Neural crest cell (in vitro differentiated cells): ENCODE measurements around the gene DOCK8. TPM values are rescaled to one million over a fixed set of nuclear protein-coding genes. Genes with fewer than 3 reads are reported as not detected.

ENCODE experiments used
- DNase-seq: peaks from one replicate; pipeline ENCODE4 v3.0.0; 2021; ENCODE audit warnings: low read depth, mixed read lengths, low spot score
- H3K27ac Mint-ChIP-seq: one replicate; pipeline ENCODE4 v1.8.0; 2021; ENCODE audit warnings: mild to moderate bottlenecking, mixed read lengths; ENCODE audit not compliant: unreplicated experiment
- H3K27me3 Mint-ChIP-seq: 2 replicates; pipeline ENCODE4 v1.8.0; 2021; ENCODE audit warnings: low read depth, mild to moderate bottlenecking, mixed read lengths
- H3K36me3 Mint-ChIP-seq: 2 replicates; pipeline ENCODE4 v1.8.0; 2021; ENCODE audit warnings: low read depth, mild to moderate bottlenecking, mixed read lengths
- H3K4me1 Mint-ChIP-seq: 2 replicates; pipeline ENCODE4 v1.8.0; 2021; ENCODE audit warnings: mixed read lengths
- H3K4me3 Mint-ChIP-seq: one replicate; pipeline ENCODE4 v1.8.0; 2021; ENCODE audit warnings: mild to moderate bottlenecking, mixed read lengths
- H3K9me3 Mint-ChIP-seq: 2 replicates; pipeline ENCODE4 v1.8.0; 2021; ENCODE audit warnings: mixed read lengths
- CTCF ChIP-seq: fragments of 200-600 bp; sonication (generic); conservative IDR thresholded peaks from 2 replicates; pipeline ENCODE4 v1.5.0; 2021; ENCODE audit warnings: antibody characterized with exemption, mild to moderate bottlenecking
- total RNA-seq: library from RNA; stranded (reverse); gene quantifications from 2 replicates; pipeline ENCODE4 v1.2.1, GENCODE V29; 2021

Gene DOCK8
- total RNA-seq, 1 donor from 2014 or later = 0.58 TPM

GRCh38 chr9:304106-304505 is 89.4 kb downstream of the DOCK8 start:
- H3K27ac Mint-ChIP-seq = no peak overlapping the region
- no peaks in the 10 kb centered on the region for H3K9me3 Mint-ChIP-seq
- H3K4me1 Mint-ChIP-seq = no peaks in the 10 kb centered on the region
- H3K4me3 Mint-ChIP-seq = no peak overlapping the region
- no peaks in the 10 kb centered on the region for H3K36me3 Mint-ChIP-seq
- no peak for DNase-seq
- no peak for TF ChIP-seq CTCF
- peaks cover 15% of the 10 kb centered on the region for H3K27me3 Mint-ChIP-seq

- Mint-ChIP-seq H3K4me1 (no peaks in the 10 kb centered on the region), H3K27ac (no peak overlapping the region), H3K36me3 (no peaks in the 10 kb centered on the region), H3K4me3 (no peak overlapping the region), H3K9me3 (no peaks in the 10 kb centered on the region), H3K27me3 (peaks cover 15% of the 10 kb centered on the region)
- no peak for DNase-seq
- no peak for TF ChIP-seq CTCF
Measured at GRCh38 chr9:304519-305185, 90.0 kb downstream of the DOCK8 start.

GRCh38 chr9:306907-307306 is 92.2 kb downstream of the DOCK8 start:
- Mint-ChIP-seq H3K9me3 (no peaks in the 10 kb centered on the region), H3K27me3 (peaks cover 10% of the 10 kb centered on the region), H3K36me3 (no peaks in the 10 kb centered on the region), H3K27ac (no peak overlapping the region), H3K4me1 (peaks cover 6% of the 10 kb centered on the region), H3K4me3 (no peak overlapping the region)
- TF ChIP-seq CTCF = no peak
- DNase-seq = no peak

GRCh38 chr9:311841-312240 is 97.2 kb downstream of the DOCK8 start:
- Mint-ChIP-seq H3K4me1 (peaks cover 15% of the 10 kb centered on the region), H3K9me3 (no peaks in the 10 kb centered on the region), H3K27ac (no peak overlapping the region), H3K36me3 (no peaks in the 10 kb centered on the region), H3K4me3 (no peak overlapping the region), H3K27me3 (no peaks in the 10 kb centered on the region)
- DNase-seq = peak; percentile 33
- no peak for TF ChIP-seq CTCF

GRCh38 chr9:312596-313320 is 98.1 kb downstream of the DOCK8 start:
- no peaks in the 10 kb centered on the region for H3K9me3 Mint-ChIP-seq
- H3K27ac Mint-ChIP-seq = no peak overlapping the region
- no peaks in the 10 kb centered on the region for H3K36me3 Mint-ChIP-seq
- DNase-seq = no peak
- TF ChIP-seq CTCF = no peak
- H3K4me3 Mint-ChIP-seq = no peak overlapping the region
- no peaks in the 10 kb centered on the region for H3K27me3 Mint-ChIP-seq
- peaks cover 15% of the 10 kb centered on the region for H3K4me1 Mint-ChIP-seq
